T-cell (primary cell): Measurements from ENCODE around the gene MYO6. TPM values are rescaled to one million over a fixed set of nuclear protein-coding genes. Genes with fewer than 3 reads are reported as not detected.

Experiments
- ATAC-seq, 4 experiments: fragments of 200-7000 bp in 3 of 4; fragments of 150-1000 bp in 1 of 4; cut with Tn5 transposase; replicated peaks in 1 of 4; 1 replicate in 3 of 4; 2 replicates in 1 of 4; pipeline ENCODE4 v1.10.0; 2021; ENCODE audit warnings: moderate library complexity in 3 of 4, mild to moderate bottlenecking in 2 of 4, moderate number of reproducible peaks in 1 of 4
- CTCF ChIA-PET, 2 donors: fragments of 300-600 bp; sonication (Branson Sonifier 250); formaldehyde crosslinking; loops; one replicate each; lab custom pipeline; 2022; ENCODE audit warnings: antibody characterized with exemption in 2 of 2; lab: Charles Lee
- POLR2A ChIA-PET, 2 donors: fragments of 300-600 bp; sonication (Branson Sonifier 250); formaldehyde crosslinking; loops; one replicate each; lab custom pipeline; 2022; ENCODE audit warnings: antibody characterized with exemption in 2 of 2; lab: Charles Lee
- DNase-seq, 35 experiments: peaks; one replicate each; pipeline versions ENCODE4 v3.0.0 to v3.0.0-alpha.2; 2013 to 2023
- H3K27ac ChIP-seq: one replicate; pipeline ENCODE4 v1.5.1; 2013; ENCODE audit warnings: low read length
- H3K27me3 ChIP-seq, 2 experiments: replicated peaks in 1 of 2; 1 replicate in 1 of 2; 2 replicates in 1 of 2; pipeline versions ENCODE4 v1.6.1 to v1.7.0; 2013; ENCODE audit warnings: low read length in 1 of 2, mixed read lengths in 1 of 2; ENCODE audit not compliant: control insufficient read depth in 2 of 2, insufficient read depth in 2 of 2; ENCODE audit errors: extremely low read depth in 1 of 2
- H3K36me3 ChIP-seq, 2 donors: 1 replicate in 1 of 2; 2 replicates in 1 of 2; pipeline versions ENCODE4 v1.6.1 to v1.7.0; 2013; ENCODE audit warnings: low read length in 1 of 2; ENCODE audit not compliant: control insufficient read depth in 2 of 2, insufficient read depth in 1 of 2; ENCODE audit errors: extremely low read depth in 1 of 2
- H3K4me1 ChIP-seq, 2 experiments: 1 replicate in 1 of 2; 2 replicates in 1 of 2; pipeline versions ENCODE4 v1.6.1 to v1.7.0; 2013; ENCODE audit warnings: low read length in 2 of 2, mixed read lengths in 1 of 2; ENCODE audit not compliant: insufficient read depth in 2 of 2, control insufficient read depth in 1 of 2; ENCODE audit errors: extremely low read depth in 1 of 2
- H3K4me3 ChIP-seq, 2 donors: 1 replicate in 1 of 2; 2 replicates in 1 of 2; pipeline versions ENCODE4 v1.5.1 to v1.7.0; 2013; ENCODE audit warnings: mild to moderate bottlenecking in 2 of 2, low read length in 1 of 2, moderate library complexity in 1 of 2; ENCODE audit not compliant: control insufficient read depth in 1 of 2; ENCODE audit errors: extremely low read depth in 1 of 2
- H3K9me3 ChIP-seq: 2 replicates; pipeline ENCODE4 v1.7.0; 2013
- H3K27ac Mint-ChIP-seq, 2 donors: one replicate each; pipeline ENCODE4 v1.8.0; 2020 to 2021; ENCODE audit warnings: mild to moderate bottlenecking in 2 of 2, mixed read lengths in 2 of 2
- H3K27me3 Mint-ChIP-seq, 2 donors: one replicate each; pipeline ENCODE4 v1.8.0; 2021 to 2022; ENCODE audit warnings: mixed read lengths in 2 of 2
- H3K36me3 Mint-ChIP-seq: one replicate; pipeline ENCODE4 v1.8.0; 2021; ENCODE audit warnings: mixed read lengths
- H3K4me1 Mint-ChIP-seq, 3 donors: one replicate each; pipeline ENCODE4 v1.8.0; 2020 to 2022; ENCODE audit warnings: mixed read lengths in 3 of 3, mild to moderate bottlenecking in 1 of 3
- H3K4me3 Mint-ChIP-seq, 3 donors: one replicate each; pipeline ENCODE4 v1.8.0; 2020 to 2022; ENCODE audit warnings: mild to moderate bottlenecking in 3 of 3, mixed read lengths in 3 of 3, moderate library complexity in 3 of 3
- H3K9me3 Mint-ChIP-seq, 3 donors: one replicate each; pipeline ENCODE4 v1.8.0; 2020 to 2022; ENCODE audit warnings: mixed read lengths in 3 of 3
- WGBS: methylation state at CpG from one replicate; pipeline ENCODE4 v1.1.5; 2013; ENCODE audit warnings: missing lambda C conversion rate; ENCODE audit not compliant: insufficient coverage; 5-methylcytosine and 5-hydroxymethylcytosine counted together
- total RNA-seq, 35 experiments: library from RNA in 6 of 35; stranded (reverse) in 6 of 35; fragments of 120-200 nt in 1 of 35; gene quantifications; one replicate each; pipeline versions ENCODE4 v1.2.1 to v1.2.4 and lab custom pipeline; 2013 to 2026

MYO6 gene
- total RNA-seq, 5 donors from 2014 or later (not counting 1 experiment from before 2014, with no cell fraction given), result 2.2 to 4.5 (median 2.4) TPM

- Mint-ChIP-seq H3K4me1 (no peaks in the 10 kb centered on the region), H3K27me3 (peaks cover 2 to 14% of the 10 kb centered on the region in 2 donors), H3K27ac (no peak overlapping the region), H3K9me3 (peaks cover 3 to 7% (median 4%) of the 10 kb centered on the region in 3 donors), H3K4me3 (no peak overlapping the region), H3K36me3 (no peaks in the 10 kb centered on the region)
- no peak for DNase-seq
- no CpG with 5 or more reads among the region's 1 CpG for WGBS
- Histone ChIP-seq H3K27me3 (no peaks in the 10 kb centered on the region), H3K36me3 (no peaks in the 10 kb centered on the region), H3K4me1 (no peaks in the 10 kb centered on the region), H3K9me3 (no peaks in the 10 kb centered on the region), H3K4me3 (no peak overlapping the region), H3K27ac (no peak overlapping the region)
- ChIA-PET CTCF (no interaction called here), POLR2A (no interaction called here)
- ATAC-seq, result no peak
Measured at GRCh38 chr6:75812560-75812959, 63.5 kb downstream of the MYO6 start.

GRCh38 chr6:75813476-75814250, 64.6 kb downstream of the MYO6 start:
- H3K4me3 Mint-ChIP-seq, result no peak overlapping the region
- ATAC-seq, result no peak
- H3K4me3 ChIP-seq, result no peak overlapping the region

GRCh38 chr6:75815756-75816155, 66.7 kb downstream of the MYO6 start:
- H3K9me3 Mint-ChIP-seq, result peaks cover 3 to 4% (median 4%) of the 10 kb centered on the region in 3 donors
- no peaks in the 10 kb centered on the region for H3K36me3 Mint-ChIP-seq
- H3K4me3 Mint-ChIP-seq, result no peak overlapping the region
- Histone ChIP-seq H3K27me3 (no peaks in the 10 kb centered on the region), H3K9me3 (no peaks in the 10 kb centered on the region), H3K36me3 (no peaks in the 10 kb centered on the region), H3K27ac (no peak overlapping the region), H3K4me1 (no peaks in the 10 kb centered on the region), H3K4me3 (no peak overlapping the region)
- H3K27ac Mint-ChIP-seq, result no peak overlapping the region
- no CpG with 5 or more reads among the region's 1 CpG for WGBS
- ChIA-PET CTCF (no interaction called here), POLR2A (no interaction called here)
- H3K4me1 Mint-ChIP-seq, result no peaks in the 10 kb centered on the region
- H3K27me3 Mint-ChIP-seq, result peaks cover 2 to 14% of the 10 kb centered on the region in 2 donors
- DNase-seq (no peak), ATAC-seq (no peak)

More at GRCh38 chr6:75813476-75814250, 64.6 kb downstream of the MYO6 start:
- ChIA-PET CTCF (no interaction called here), POLR2A (no interaction called here)
- Mint-ChIP-seq H3K9me3 (peaks cover 3 to 4% (median 4%) of the 10 kb centered on the region in 3 donors), H3K36me3 (no peaks in the 10 kb centered on the region), H3K27ac (no peak overlapping the region), H3K27me3 (peaks cover 2 to 14% of the 10 kb centered on the region in 2 donors), H3K4me1 (no peaks in the 10 kb centered on the region)
- Histone ChIP-seq H3K4me1 (no peaks in the 10 kb centered on the region), H3K27me3 (no peaks in the 10 kb centered on the region), H3K9me3 (no peaks in the 10 kb centered on the region), H3K36me3 (no peaks in the 10 kb centered on the region), H3K27ac (no peak overlapping the region)
- WGBS, result 85% methylated on average over 4 of the region's 8 CpGs
- no peak for DNase-seq

GRCh38 chr6:75818098-75818855, 69.2 kb downstream of the MYO6 start:
- CTCF ChIA-PET, result no interaction called here
- Histone ChIP-seq H3K9me3 (no peaks in the 10 kb centered on the region), H3K4me1 (no peaks in the 10 kb centered on the region), H3K27ac (no peak overlapping the region), H3K36me3 (no peaks in the 10 kb centered on the region), H3K27me3 (no peaks in the 10 kb centered on the region), H3K4me3 (no peak overlapping the region)
- Mint-ChIP-seq H3K9me3 (no peaks in the 10 kb centered on the region), H3K4me3 (no peak overlapping the region), H3K4me1 (no peaks in the 10 kb centered on the region), H3K36me3 (no peaks in the 10 kb centered on the region), H3K27ac (no peak overlapping the region), H3K27me3 (peaks cover 3 to 9% of the 10 kb centered on the region in 2 donors)
- ATAC-seq (no peak), DNase-seq (no peak)
- POLR2A ChIA-PET, result no interaction called here
- WGBS, result no CpG with 5 or more reads among the region's 1 CpG

GRCh38 chr6:75819776-75820487, 70.9 kb downstream of the MYO6 start:
- WGBS, result 100% methylated on average over 1 of the region's 5 CpGs
- Mint-ChIP-seq H3K27me3 (peaks cover 0 to 8% of the 10 kb centered on the region in 2 donors), H3K36me3 (no peaks in the 10 kb centered on the region)

GRCh38 chr6:75824160-75824559, 75.1 kb downstream of the MYO6 start:
- Histone ChIP-seq H3K36me3 (no peaks in the 10 kb centered on the region), H3K4me1 (no peaks in the 10 kb centered on the region), H3K4me3 (no peak overlapping the region), H3K27me3 (no peaks in the 10 kb centered on the region), H3K27ac (no peak overlapping the region), H3K9me3 (no peaks in the 10 kb centered on the region)
- H3K36me3 Mint-ChIP-seq, result no peaks in the 10 kb centered on the region
- ATAC-seq (no peak), DNase-seq (peak in 3 of 35 experiments; percentile 3 to 13 (median 8))
- H3K27ac Mint-ChIP-seq, result no peak overlapping the region
- H3K9me3 Mint-ChIP-seq, result no peaks in the 10 kb centered on the region
- H3K4me3 Mint-ChIP-seq, result no peak overlapping the region
- ChIA-PET CTCF (no interaction called here), POLR2A (no interaction called here)
- H3K4me1 Mint-ChIP-seq, result no peaks in the 10 kb centered on the region
- H3K27me3 Mint-ChIP-seq, result peaks cover 0 to 8% of the 10 kb centered on the region in 2 donors

More at GRCh38 chr6:75819776-75820487, 70.9 kb downstream of the MYO6 start:
- ChIA-PET CTCF (no interaction called here), POLR2A (no interaction called here)
- no peaks in the 10 kb centered on the region for H3K4me1 ChIP-seq
- DNase-seq (no peak), ATAC-seq (no peak)
- no peaks in the 10 kb centered on the region for H3K36me3 ChIP-seq
- Mint-ChIP-seq H3K9me3 (no peaks in the 10 kb centered on the region), H3K4me3 (no peak overlapping the region), H3K27ac (no peak overlapping the region), H3K4me1 (no peaks in the 10 kb centered on the region)
- no peaks in the 10 kb centered on the region for H3K27me3 ChIP-seq
- H3K4me3 ChIP-seq, result no peak overlapping the region
- H3K27ac ChIP-seq, result no peak overlapping the region
- H3K9me3 ChIP-seq, result no peaks in the 10 kb centered on the region
